Right cardiac atrium (tissue), 5 donors: ENCODE results near the gene ALDH3B1. TPM values are rescaled to one million over a fixed set of nuclear protein-coding genes. Genes with fewer than 3 reads are reported as not detected.
"Not testable (repeated sequence)": the region's sequence is repeated elsewhere in the genome, so short reads cannot be mapped to it uniquely, and the experiment has no call there.

Experiments
- ATAC-seq, 2 donors: fragments of 200-7000 bp; cut with Tn5 transposase; one replicate each; pipeline versions ENCODE4 v1.8.0 to v1.9.1; 2020; ENCODE audit warnings: moderate library complexity in 2 of 2, mild to moderate bottlenecking in 1 of 2
- DNase-seq, 3 donors: peaks; one replicate each; pipeline ENCODE4 v3.0.0-alpha.2; 2020
- H3K27ac ChIP-seq: one replicate; pipeline ENCODE4 v1.5.1; 2013; ENCODE audit warnings: mild to moderate bottlenecking, low read length, control low read depth, moderate library complexity
- H3K27me3 ChIP-seq: one replicate; pipeline ENCODE4 v1.6.1; 2013; ENCODE audit not compliant: control insufficient read depth, insufficient read depth
- H3K4me1 ChIP-seq: one replicate; pipeline ENCODE4 v1.6.1; 2013; ENCODE audit warnings: low read length; ENCODE audit not compliant: control insufficient read depth, insufficient read depth
- H3K4me3 ChIP-seq: one replicate; pipeline ENCODE4 v1.5.1; 2013; ENCODE audit warnings: low read length, control low read depth
- H3K9me3 ChIP-seq: one replicate; pipeline ENCODE4 v1.6.1; 2013; ENCODE audit warnings: low read length; ENCODE audit not compliant: control insufficient read depth
- WGBS: extraction: QIAGEN DNeasy Blood & Tissue Kit; methylation state at CpG from one replicate; pipeline ENCODE4 v1.1.7; 2013; 5-methylcytosine and 5-hydroxymethylcytosine counted together
- intact Hi-C, 4 donors: fragments of 100-400 bp; cut with DNase I; formaldehyde crosslinking; loops; one replicate each; pipeline versions ENCODE4 v1.11.0 to v1.14.0; 2022 to 2023
- polyA plus RNA-seq: library from polyadenylated mRNA; stranded (reverse); fragments of 200-250 nt; gene quantifications from one replicate; pipeline ENCODE4 v1.2.3, GENCODE V29; 2013
- total RNA-seq, 4 donors: library from RNA; stranded (reverse); fragmentation: NEBNext Ultra II Directional; extraction: Animal tissue kit (Norgen Biotek cat#: 25700); gene quantifications; one replicate each; pipeline ENCODE4 v1.2.1, GENCODE V29; 2021
- donor health status: healthy with polysubstance abuse.
- donor health status: DM: no; HTN: yes; CAD: no.
- donor health status: DM: no; HTN: no; CAD: no.
- donor health status: DM: no; HTN: yes; CAD: no; lungs with severe emphysema.
- donor health status: DM: yes; HTN: yes; CAD: no.

Gene ALDH3B1
- total and polyA plus RNA-seq, 5 donors: 2.9 to 5.7 (median 4.6) TPM

DNA sequence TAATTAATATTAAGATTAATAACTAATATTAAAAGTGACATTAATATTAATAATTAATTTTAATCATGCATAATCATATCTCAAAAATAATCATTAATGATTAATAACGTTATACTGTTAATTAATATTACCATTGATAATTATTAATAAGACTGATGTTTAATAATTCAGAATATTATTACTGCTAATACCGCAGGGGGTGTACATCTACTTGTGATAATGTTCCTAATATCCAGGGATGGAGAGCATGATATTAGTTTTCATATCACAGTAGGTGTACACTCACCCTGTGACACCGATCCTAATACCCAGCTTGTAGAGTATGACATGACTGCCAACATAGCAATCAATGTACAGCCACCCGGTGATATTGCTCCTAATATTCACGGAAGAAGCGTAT is 24.8 kb upstream of the ALDH3B1 start:
- H3K27me3 ChIP-seq, H3K27ac ChIP-seq, H3K4me1 ChIP-seq, intact Hi-C loops, H3K9me3 ChIP-seq, H3K4me3 ChIP-seq, ATAC-seq, DNase-seq: not testable (repeated sequence)
- WGBS: 85% methylated on average over 6 of the region's 6 CpGs

DNA sequence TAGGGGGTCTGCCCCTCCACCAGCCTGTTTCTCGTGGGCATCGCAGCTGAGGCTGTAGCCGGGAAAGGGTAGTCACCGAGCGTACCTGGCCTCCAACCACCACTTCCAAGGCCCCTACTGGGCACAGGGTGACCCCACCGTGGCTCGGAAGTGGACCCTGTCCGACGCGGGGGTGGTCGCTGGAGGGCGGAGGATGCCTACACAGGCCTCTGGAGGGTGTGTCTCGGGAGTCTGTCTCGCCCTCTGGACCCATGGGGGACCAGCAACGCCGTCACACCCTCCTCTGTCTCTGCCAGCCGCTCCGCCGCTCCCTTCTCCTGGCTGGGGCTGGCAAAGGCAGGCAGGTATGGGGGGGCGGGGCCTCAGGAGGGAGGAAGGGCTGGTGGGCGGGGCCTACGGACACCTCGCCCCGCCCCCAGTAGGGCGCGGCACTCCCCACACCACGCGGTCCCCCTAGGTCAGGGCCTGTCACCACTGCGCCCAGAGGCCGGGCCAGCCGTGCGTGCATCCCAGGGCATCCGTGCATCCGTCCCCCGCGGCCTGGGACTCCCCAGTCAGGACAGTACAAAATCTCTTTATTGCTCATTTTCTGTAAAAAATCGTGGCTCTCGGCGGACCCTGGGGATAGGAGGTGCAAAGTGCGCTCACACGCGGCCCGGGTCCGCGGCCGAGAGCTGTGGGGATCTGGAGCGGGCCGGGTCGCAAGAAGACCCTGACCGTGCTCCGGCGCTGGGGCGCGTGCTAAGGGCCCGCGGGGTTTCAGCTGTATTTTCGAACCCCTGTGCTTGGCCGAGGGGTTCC is 19.4 kb upstream of the ALDH3B1 start:
- intact Hi-C loops, H3K27ac ChIP-seq, H3K9me3 ChIP-seq, H3K4me1 ChIP-seq, H3K27me3 ChIP-seq: not testable (repeated sequence)
- peak overlapping the region; percentile 28 for H3K4me3 ChIP-seq
- peak; percentile 65 to 69 for ATAC-seq
- WGBS: 12% methylated on average over 48 of the region's 58 CpGs
- peak in 1 of 3 donors; percentile 73 for DNase-seq

DNA sequence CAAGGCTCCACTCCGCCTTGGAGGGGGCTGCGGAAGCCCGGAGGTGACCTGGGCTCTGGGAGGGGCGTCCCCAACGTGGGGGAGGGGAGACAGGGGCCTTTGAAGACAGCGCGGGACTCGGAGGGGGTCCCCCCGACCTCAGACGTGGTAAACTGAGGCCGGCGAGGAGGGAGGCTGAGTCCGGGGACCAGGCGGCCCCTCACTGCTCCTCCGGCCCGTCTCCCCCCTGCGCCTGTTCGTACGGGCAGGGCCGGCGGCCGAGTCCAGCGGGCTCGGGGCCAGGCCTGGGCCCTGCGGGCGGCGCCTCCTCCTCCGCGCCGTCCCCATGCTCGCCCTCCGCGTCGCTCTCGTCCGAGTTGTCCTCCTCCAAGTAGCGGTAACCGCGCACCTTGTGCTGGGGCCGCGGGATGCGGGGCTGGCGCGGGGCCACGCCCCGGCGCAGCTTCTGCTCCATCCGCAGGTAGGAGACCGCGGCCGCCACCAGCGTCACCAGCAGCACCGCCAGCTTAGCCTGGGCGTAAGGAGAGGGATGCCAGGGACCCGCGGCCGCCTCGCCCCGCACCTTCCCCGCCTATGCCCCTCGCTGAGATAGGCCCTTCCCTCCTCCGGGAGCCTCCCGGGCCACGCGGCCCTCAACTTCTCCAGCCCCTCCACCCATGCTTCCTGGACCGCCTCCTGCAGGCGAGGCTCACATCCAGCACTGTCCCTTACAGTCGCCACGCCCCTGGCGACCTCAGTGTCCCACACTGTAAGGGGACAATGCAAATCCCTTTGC is 18.6 kb upstream of the ALDH3B1 start:
- H3K27ac ChIP-seq, intact Hi-C loops, H3K9me3 ChIP-seq, H3K4me1 ChIP-seq, ATAC-seq, H3K27me3 ChIP-seq: not testable (repeated sequence)
- H3K4me3 ChIP-seq: peak overlapping the region; percentile 28
- 11% methylated on average over 63 of the region's 70 CpGs for WGBS
- peak in 1 of 3 donors; percentile 68 for DNase-seq

- H3K27ac ChIP-seq, H3K4me1 ChIP-seq, DNase-seq, H3K4me3 ChIP-seq, ATAC-seq, H3K9me3 ChIP-seq, H3K27me3 ChIP-seq, intact Hi-C loops: not testable (repeated sequence)
- 48% methylated on average over 12 of the region's 12 CpGs for WGBS
These were observed 16.3 kb upstream of the ALDH3B1 start for GRCh38 chr11:67993821-67994220.

- intact Hi-C loops, H3K9me3 ChIP-seq, ATAC-seq, DNase-seq, H3K27ac ChIP-seq, H3K4me3 ChIP-seq, H3K4me1 ChIP-seq, H3K27me3 ChIP-seq: not testable (repeated sequence)
- 95% methylated on average over 5 of the region's 5 CpGs for WGBS
These were observed 15.7 kb upstream of the ALDH3B1 start for GRCh38 chr11:67994387-67994786.

DNA sequence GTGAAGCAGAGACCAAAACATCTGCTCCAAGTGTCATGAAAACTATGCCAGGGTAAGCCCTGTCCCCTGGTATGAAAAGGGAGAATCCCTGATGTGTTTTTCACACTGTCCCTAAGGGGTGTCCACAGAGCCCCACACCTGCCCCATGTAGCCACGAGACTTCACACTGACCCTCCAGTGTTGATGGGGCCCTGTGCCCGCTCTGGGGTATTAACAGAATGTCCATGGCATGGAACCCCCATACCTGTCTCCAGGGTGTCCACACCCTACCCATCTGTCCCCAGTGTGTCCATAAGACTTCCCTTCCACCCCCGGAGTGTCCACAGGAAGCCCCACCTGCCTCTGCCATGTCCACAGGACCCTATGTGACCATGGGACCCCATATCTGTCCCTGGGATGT is 15.0 kb upstream of the ALDH3B1 start:
- ATAC-seq, intact Hi-C loops, H3K27me3 ChIP-seq, H3K4me1 ChIP-seq, H3K27ac ChIP-seq, H3K9me3 ChIP-seq, H3K4me3 ChIP-seq, DNase-seq: not testable (repeated sequence)
- WGBS: 96% methylated on average over 3 of the region's 3 CpGs

- intact Hi-C loops, H3K4me1 ChIP-seq, ATAC-seq, DNase-seq, H3K27me3 ChIP-seq, H3K4me3 ChIP-seq, H3K27ac ChIP-seq, H3K9me3 ChIP-seq: not testable (repeated sequence)
- WGBS: 84% methylated on average over 14 of the region's 14 CpGs
These were observed 14.5 kb upstream of the ALDH3B1 start for GRCh38 chr11:67995579-67995978.

- ATAC-seq (no peak), DNase-seq (no peak)
- intact Hi-C loops: no loop called here
- 94% methylated on average over 13 of the region's 13 CpGs for WGBS
- no peak overlapping the region for H3K4me3 ChIP-seq
- no peaks in the 10 kb centered on the region for H3K27me3 ChIP-seq
- no peak overlapping the region for H3K27ac ChIP-seq
- peaks cover under 1% of the 10 kb centered on the region for H3K4me1 ChIP-seq
- H3K9me3 ChIP-seq: no peaks in the 10 kb centered on the region
These were observed 14.1 kb upstream of the ALDH3B1 start for GRCh38 chr11:67996051-67996450.

DNA sequence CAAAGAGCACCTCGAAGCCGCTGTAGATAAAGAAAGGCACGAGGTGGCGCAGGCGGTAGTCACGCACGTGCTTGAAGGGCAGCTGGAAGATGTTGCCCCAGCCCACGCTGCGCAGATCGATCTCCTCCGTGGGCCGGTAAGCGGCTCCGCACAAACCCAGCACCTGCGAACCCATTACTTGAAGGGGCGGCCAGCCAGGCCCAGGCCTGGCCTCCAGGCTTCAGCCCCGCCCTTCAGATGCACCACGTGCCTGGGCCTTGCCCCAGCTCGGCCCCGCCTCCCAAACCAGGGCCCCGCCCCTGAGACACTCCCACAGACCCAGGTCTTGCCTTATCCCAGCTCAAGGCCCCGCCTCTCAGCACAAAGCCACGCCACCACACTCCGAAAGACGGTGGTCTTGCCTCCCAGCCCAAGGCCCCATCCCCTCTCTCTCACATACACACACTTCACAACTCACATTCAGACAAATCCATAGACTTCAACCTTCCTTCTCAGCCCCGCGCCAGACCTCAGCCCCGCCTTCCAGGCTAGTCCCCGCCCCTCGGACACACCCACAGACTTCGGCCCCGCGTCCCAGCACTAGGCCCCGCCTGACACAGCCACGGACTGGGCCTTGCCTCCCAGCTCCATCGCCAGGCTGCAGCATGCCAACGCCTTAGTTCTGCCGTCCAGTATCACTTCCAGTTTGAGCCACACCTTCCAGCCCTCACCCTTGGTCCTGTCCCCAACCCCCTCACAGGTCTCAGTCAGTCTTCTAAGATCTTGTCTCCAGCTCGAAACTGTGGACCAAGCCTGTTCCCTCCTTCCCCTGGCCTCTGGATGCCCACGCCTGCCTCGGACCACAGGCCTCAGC is 13.3 kb upstream of the ALDH3B1 start:
- no peaks in the 10 kb centered on the region for H3K4me1 ChIP-seq
- H3K9me3 ChIP-seq: no peaks in the 10 kb centered on the region
- no peaks in the 10 kb centered on the region for H3K27me3 ChIP-seq
- intact Hi-C loops: no loop called here
- H3K4me3 ChIP-seq: no peak overlapping the region
- H3K27ac ChIP-seq: no peak overlapping the region
- DNase-seq: peak; percentile 75 to 92 (median 88)
- peak; percentile 92 to 93 for ATAC-seq
- WGBS: 58% methylated on average over 41 of the region's 41 CpGs

DNA sequence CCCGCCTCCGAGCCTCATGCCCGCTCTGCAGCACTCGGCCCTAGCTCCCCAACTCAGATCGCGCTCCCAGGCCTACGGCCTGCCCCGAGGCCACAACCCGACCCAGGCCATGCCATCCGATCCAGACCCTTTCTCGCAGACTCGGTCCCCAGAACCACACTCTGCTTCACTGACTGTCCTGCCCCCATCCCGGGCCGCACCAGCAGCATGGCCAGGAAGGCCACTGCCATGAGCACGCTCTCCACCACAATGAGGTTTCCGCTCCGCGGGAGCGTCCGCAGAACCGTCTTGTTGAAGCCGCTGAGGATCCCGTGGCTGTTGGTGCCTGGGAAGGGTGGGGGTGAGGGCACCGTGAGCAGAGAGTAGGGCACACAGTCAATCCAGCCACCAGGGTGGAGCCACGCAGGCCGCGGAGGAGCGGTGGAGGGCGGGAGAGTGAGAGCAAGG is 12.6 kb upstream of the ALDH3B1 start:
- no peaks in the 10 kb centered on the region for H3K4me1 ChIP-seq
- H3K27ac ChIP-seq: no peak overlapping the region
- intact Hi-C loops: no loop called here
- no peaks in the 10 kb centered on the region for H3K9me3 ChIP-seq
- ATAC-seq: peak; percentile 12 to 17
- no peaks in the 10 kb centered on the region for H3K27me3 ChIP-seq
- H3K4me3 ChIP-seq: no peak overlapping the region
- DNase-seq: peak in 1 of 3 donors; percentile 48
- 93% methylated on average over 29 of the region's 29 CpGs for WGBS
